ENCODE measurements around the gene PBLD.

The PBLD gene

DNA sequence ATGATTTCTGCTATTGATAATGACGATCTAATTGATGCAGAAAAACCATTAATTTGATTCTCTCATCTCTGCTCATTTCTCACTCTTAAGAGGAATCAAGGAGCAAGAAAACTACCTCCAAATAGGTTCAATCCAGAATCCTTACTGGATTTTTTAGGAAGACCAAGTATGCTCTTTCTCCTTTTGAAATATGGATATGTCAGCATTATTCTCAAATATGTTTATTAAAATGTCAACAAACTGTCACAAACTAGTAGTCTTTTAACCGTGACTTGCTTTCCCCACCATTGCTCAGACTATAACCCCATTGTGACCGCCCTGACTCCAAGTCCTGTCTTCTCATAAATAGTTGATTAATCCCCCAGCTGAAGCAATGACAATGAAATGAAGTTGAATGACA lies 99.7 kb downstream of the PBLD start:
- no peak for DNase-seq (ENCODE audit: low spot score)
